GM12865 (cell line): Measurements from ENCODE around the gene CINP.

Experiments
- DNase-seq: peaks from one replicate; pipeline ENCODE4 v3.0.0; 2010; ENCODE audit warnings: low read depth
- H3K4me3 ChIP-seq: 2 replicates; pipeline ENCODE4 v1.5.1; 2011; ENCODE audit warnings: mild to moderate bottlenecking, low read depth, low read length, control low read depth
- CTCF ChIP-seq: IDR thresholded peaks from 2 replicates; pipeline ENCODE4 v1.5.1; 2011; ENCODE audit warnings: low read length, control low read depth, low read depth, inconsistent platforms; ENCODE audit not compliant: insufficient read depth; ENCODE audit errors: missing control alignments

Gene CINP

GRCh38 chr14:102362545-102363181 is at the start of gene CINP, which contains the start of gene TECPR2:
Gene CINP (minus strand): TSS chr14:102362890. CDS start chr14:102362851, 39 bp downstream.
Gene TECPR2 (plus strand): TSS chr14:102362941. CDS start chr14:102376722, 13,781 bp downstream.
- H3K4me3 ChIP-seq, result peak within 1 kb of the TSS; percentile 81
- DNase-seq, result peak; percentile 97
- TF ChIP-seq CTCF, result no peak

- H3K4me3 ChIP-seq, result no peak overlapping the region
- TF ChIP-seq CTCF, result no peak
- no peak for DNase-seq
These were observed 46.0 kb upstream of the CINP start for GRCh38 chr14:102408724-102409123.

GRCh38 chr14:102407258-102407657 is 44.6 kb upstream of the CINP start:
- no peak overlapping the region for H3K4me3 ChIP-seq
- TF ChIP-seq CTCF, result no peak
- no peak for DNase-seq

DNA sequence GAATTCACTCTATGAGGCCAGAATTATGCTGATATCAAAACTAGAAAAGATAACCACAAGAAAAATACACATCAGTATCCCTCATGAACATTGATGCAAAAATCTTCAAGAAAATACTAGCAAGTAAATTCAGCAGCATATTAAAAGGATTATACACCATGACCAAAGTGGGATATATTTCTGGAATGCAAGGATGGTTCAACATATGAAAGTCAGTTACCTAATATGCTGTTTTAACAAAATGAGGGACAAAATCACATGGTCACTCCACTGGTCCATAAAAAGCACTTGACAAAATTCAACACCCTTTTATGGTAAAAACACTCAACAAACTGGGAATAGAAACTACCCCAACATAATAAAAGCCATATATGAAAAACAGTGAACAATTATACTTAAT is 40.3 kb upstream of the CINP start:
- no peak overlapping the region for H3K4me3 ChIP-seq
- no peak for DNase-seq
- no peak for TF ChIP-seq CTCF

DNA sequence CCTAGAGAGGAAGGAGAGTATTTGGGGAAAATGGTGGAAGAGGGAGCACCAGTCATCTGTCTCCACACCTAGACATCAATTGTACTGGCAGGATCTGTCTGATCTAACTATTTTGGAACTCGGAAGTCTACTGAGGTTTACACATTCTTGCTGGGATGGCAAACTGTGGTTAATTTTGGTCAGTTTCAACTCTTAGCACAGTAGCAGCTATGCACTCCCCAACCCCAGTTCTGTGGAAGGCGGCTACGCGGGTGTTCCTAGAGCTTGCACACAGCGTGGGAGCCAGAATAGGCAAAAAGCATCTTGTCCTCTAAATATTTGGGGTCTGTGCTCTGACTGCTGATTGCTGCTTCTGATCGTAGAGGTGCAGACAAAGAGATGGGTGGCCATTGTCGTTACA is 33.8 kb upstream of the CINP start:
- no peak overlapping the region for H3K4me3 ChIP-seq
- no peak for DNase-seq
- no peak for TF ChIP-seq CTCF

GRCh38 chr14:102394717-102395375 is 32.2 kb upstream of the CINP start:
- no peak for TF ChIP-seq CTCF
- DNase-seq, result no peak
- H3K4me3 ChIP-seq, result no peak overlapping the region
